NT2/D1 (cell line): ENCODE measurements around the gene NOX5.

Experiments used
- YY1 ChIP-seq: IDR thresholded peaks from 2 replicates; pipeline ENCODE4 v1.6.1; 2011; ENCODE audit not compliant: insufficient read length, insufficient read depth
- ZNF274 ChIP-seq: IDR thresholded peaks from 2 replicates; pipeline ENCODE4 v1.6.1; 2011; ENCODE audit warnings: mild to moderate bottlenecking, low read depth, low read length

GRCh38 chr15:68985361-68985891 lies 29.1 kb upstream of the NOX5 start:
- TF ChIP-seq YY1 (no peak), ZNF274 (no peak)
